SK-N-SH (cell line): Measurements from ENCODE around the gene C19orf12.

Source experiments
- EZH2phosphoT487 ChIP-seq: fragments of 200-600 bp; sonication (generic); IDR thresholded peaks from 2 replicates; pipeline ENCODE4 v1.6.1; 2017; ENCODE audit warnings: low read depth, mixed run types, mild to moderate bottlenecking, antibody characterized with exemption, moderate library complexity, borderline replicate concordance
- JUND ChIP-seq: IDR thresholded peaks from 2 replicates; pipeline ENCODE4 v1.4.0; 2012
- MXI1 ChIP-seq: IDR thresholded peaks from 2 replicates; pipeline ENCODE4 v1.6.1; 2012; ENCODE audit warnings: mild to moderate bottlenecking, low read depth, low read length, improper control_type of control experiment
- NRF1 ChIP-seq: IDR thresholded peaks from 2 replicates; pipeline ENCODE4 v1.6.1; 2012; ENCODE audit warnings: low read depth, mild to moderate bottlenecking, low read length
- RFX5 ChIP-seq: IDR thresholded peaks from 2 replicates; pipeline ENCODE4 v1.6.1; 2012; ENCODE audit warnings: mild to moderate bottlenecking, improper control_type of control experiment, low read length
- TF ChIP-seq, protein P1 (sequence below): fragments of 200-600 bp; sonication (generic); IDR thresholded peaks from 2 replicates; pipeline ENCODE4 v1.6.1; 2017; ENCODE audit warnings: antibody characterized with exemption, mild to moderate bottlenecking, moderate library complexity
- TF ChIP-seq, protein P2 (sequence below): IDR thresholded peaks from 2 replicates; pipeline ENCODE4 v1.4.0; 2012; ENCODE audit warnings: low read depth
- TF ChIP-seq, protein P3 (sequence below): fragments of 150-350 bp; IDR thresholded peaks from 2 replicates; pipeline ENCODE4 v1.6.1; 2017; ENCODE audit warnings: antibody characterized with exemption, low read length, low read depth, borderline replicate concordance
- TF ChIP-seq, protein P4 (sequence below): IDR thresholded peaks from 2 replicates; pipeline ENCODE4 v1.4.0; 2012; ENCODE audit warnings: low read depth, borderline replicate concordance

DNA sequence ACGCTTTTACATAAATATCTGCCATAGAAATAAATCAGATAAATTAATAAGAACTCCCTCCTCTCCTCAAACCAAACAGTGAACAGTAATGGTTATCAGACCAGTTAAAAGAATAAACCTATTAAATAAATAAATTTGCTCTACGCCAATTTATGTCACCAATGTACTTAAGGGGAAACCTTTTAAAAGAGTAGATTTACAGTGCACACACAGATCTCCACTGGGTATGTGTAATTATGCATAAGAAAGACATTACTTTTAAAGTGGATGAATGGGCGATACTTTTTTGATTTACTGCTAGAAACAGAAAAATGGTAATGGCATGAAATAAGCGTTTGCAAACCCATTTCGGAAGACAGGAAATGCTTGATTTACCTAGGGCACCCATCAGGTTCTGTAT, 34.9 kb upstream of the C19orf12 start:
- TF ChIP-seq, protein P1, sequence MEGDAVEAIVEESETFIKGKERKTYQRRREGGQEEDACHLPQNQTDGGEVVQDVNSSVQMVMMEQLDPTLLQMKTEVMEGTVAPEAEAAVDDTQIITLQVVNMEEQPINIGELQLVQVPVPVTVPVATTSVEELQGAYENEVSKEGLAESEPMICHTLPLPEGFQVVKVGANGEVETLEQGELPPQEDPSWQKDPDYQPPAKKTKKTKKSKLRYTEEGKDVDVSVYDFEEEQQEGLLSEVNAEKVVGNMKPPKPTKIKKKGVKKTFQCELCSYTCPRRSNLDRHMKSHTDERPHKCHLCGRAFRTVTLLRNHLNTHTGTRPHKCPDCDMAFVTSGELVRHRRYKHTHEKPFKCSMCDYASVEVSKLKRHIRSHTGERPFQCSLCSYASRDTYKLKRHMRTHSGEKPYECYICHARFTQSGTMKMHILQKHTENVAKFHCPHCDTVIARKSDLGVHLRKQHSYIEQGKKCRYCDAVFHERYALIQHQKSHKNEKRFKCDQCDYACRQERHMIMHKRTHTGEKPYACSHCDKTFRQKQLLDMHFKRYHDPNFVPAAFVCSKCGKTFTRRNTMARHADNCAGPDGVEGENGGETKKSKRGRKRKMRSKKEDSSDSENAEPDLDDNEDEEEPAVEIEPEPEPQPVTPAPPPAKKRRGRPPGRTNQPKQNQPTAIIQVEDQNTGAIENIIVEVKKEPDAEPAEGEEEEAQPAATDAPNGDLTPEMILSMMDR = no peak
- no peak for TF ChIP-seq NRF1
- TF ChIP-seq EZH2phosphoT487 = no peak
- TF ChIP-seq, protein P2, sequence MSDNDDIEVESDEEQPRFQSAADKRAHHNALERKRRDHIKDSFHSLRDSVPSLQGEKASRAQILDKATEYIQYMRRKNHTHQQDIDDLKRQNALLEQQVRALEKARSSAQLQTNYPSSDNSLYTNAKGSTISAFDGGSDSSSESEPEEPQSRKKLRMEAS = no peak
- TF ChIP-seq, protein P3, sequence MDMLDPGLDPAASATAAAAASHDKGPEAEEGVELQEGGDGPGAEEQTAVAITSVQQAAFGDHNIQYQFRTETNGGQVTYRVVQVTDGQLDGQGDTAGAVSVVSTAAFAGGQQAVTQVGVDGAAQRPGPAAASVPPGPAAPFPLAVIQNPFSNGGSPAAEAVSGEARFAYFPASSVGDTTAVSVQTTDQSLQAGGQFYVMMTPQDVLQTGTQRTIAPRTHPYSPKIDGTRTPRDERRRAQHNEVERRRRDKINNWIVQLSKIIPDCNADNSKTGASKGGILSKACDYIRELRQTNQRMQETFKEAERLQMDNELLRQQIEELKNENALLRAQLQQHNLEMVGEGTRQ = no peak
- TF ChIP-seq, protein P4, sequence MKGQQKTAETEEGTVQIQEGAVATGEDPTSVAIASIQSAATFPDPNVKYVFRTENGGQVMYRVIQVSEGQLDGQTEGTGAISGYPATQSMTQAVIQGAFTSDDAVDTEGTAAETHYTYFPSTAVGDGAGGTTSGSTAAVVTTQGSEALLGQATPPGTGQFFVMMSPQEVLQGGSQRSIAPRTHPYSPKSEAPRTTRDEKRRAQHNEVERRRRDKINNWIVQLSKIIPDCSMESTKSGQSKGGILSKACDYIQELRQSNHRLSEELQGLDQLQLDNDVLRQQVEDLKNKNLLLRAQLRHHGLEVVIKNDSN = no peak
- no peak for TF ChIP-seq RFX5
- no peak for TF ChIP-seq MXI1
- TF ChIP-seq JUND = no peak
